ENCODE results near the gene TEX48. TPM values are rescaled to one million over a fixed set of nuclear protein-coding genes. Genes with fewer than 3 reads are reported as not detected.

The TEX48 gene
- total and polyA plus RNA-seq, 11 donors: not detected

DNA sequence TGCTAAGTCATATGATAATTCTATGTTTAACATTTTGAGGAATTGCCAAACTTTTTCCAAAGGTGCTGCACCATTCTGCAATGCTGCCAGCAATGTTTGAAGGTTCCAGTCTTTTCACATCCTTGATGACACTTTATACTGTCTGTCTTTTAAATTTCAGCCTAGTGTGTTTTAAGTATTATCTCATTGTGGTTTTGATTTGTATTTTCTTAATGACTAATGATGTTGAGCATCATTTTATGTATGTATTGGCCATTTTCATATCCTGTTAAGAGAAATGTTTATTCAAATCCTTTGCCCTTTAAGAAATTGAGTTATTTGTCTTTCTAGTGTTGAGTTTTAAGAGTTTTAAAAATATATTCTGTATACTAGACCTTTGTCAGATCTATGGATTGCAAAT lies 5.0 kb upstream of the TEX48 start:
- H3K4me3 ChIP-seq: no peak overlapping the region
- intact Hi-C loops (cut with DNase I): loop anchor here in 2 of 10 donors (10.0 kb wide), 2 partner anchors 218 to 838 kb away; no protein-coding TSS in a partner anchor
- no peak for ATAC-seq
- H3K9me3 ChIP-seq: no peaks in the 10 kb centered on the region
- TF ChIP-seq, protein P1, sequence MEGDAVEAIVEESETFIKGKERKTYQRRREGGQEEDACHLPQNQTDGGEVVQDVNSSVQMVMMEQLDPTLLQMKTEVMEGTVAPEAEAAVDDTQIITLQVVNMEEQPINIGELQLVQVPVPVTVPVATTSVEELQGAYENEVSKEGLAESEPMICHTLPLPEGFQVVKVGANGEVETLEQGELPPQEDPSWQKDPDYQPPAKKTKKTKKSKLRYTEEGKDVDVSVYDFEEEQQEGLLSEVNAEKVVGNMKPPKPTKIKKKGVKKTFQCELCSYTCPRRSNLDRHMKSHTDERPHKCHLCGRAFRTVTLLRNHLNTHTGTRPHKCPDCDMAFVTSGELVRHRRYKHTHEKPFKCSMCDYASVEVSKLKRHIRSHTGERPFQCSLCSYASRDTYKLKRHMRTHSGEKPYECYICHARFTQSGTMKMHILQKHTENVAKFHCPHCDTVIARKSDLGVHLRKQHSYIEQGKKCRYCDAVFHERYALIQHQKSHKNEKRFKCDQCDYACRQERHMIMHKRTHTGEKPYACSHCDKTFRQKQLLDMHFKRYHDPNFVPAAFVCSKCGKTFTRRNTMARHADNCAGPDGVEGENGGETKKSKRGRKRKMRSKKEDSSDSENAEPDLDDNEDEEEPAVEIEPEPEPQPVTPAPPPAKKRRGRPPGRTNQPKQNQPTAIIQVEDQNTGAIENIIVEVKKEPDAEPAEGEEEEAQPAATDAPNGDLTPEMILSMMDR (IDR thresholded peaks at IDR 0.05): no peak
- TF ChIP-seq POLR2A (IDR thresholded peaks at IDR 0.05): no peak
- H3K4me1 ChIP-seq: no peaks in the 10 kb centered on the region
- no peak for DNase-seq
- no peak overlapping the region for H3K27ac ChIP-seq
- no peaks in the 10 kb centered on the region for H3K36me3 ChIP-seq
- H3K27me3 ChIP-seq: peaks cover 0 to 3% (median 0%) of the 10 kb centered on the region in 9 donors

DNA sequence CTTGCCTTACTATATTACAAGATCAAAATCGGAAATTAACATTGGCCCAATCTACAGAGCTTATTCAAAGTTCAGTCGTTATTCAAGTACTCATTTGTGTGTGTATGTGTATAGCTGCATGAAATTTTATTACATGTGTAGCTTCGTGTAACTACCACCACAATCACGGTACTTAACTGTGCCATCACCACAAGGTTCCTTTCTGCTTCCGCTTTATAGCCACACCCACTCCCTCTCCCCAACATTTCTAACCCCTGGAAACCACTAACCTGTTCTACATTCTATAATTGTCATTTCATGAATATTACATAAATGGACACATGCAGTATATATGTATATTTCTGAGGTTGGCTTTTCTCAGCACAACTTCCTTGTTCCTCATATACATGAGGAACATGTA lies 4.0 kb upstream of the TEX48 start:
- ATAC-seq (no peak), DNase-seq (no peak)
- WGBS, 4 donors: 82 to 87% (median 83%) methylated on average over 5 of the region's 5 CpGs
- Histone ChIP-seq H3K4me1 (no peaks in the 10 kb centered on the region), H3K27me3 (peaks cover 0 to 5% (median 0%) of the 10 kb centered on the region in 9 donors), H3K4me3 (no peak overlapping the region), H3K36me3 (no peaks in the 10 kb centered on the region), H3K27ac (no peak overlapping the region), H3K9me3 (no peaks in the 10 kb centered on the region)
- TF ChIP-seq, protein P1 (IDR thresholded peaks at IDR 0.05): no peak
- TF ChIP-seq POLR2A (IDR thresholded peaks at IDR 0.05): no peak
- intact Hi-C loops (cut with DNase I): loop anchor here in 2 of 10 donors (10.0 kb wide), 2 partner anchors 219 to 839 kb away; no protein-coding TSS in a partner anchor

DNA sequence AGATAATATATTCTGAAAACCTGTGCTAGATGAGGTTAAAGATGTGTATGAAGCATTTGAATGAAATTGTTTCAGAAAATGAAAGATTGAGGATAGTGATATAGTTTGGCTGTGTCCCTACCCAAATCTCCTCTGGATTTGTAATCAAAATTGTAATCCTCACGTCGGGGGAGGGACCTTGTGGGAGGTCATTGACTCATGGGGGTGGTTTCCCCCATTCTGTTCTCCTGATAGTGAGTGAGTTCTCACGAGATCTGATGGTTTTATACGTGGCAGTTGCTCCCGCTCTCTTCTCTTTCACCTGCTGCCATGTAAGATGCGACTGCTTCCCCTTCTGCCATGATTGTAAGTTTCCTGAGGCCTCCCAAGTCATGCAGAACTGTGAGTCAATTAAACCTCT lies 2.0 kb upstream of the TEX48 start:
- WGBS, 4 donors: 65 to 78% (median 76%) methylated on average over 6 of the region's 6 CpGs
- DNase-seq (no peak), ATAC-seq (no peak)
- peaks cover 0 to 7% (median 0%) of the 10 kb centered on the region in 9 donors for H3K27me3 ChIP-seq
- H3K9me3 ChIP-seq: no peaks in the 10 kb centered on the region
- no peak for TF ChIP-seq POLR2A (IDR thresholded peaks at IDR 0.05)
- TF ChIP-seq, protein P1 (IDR thresholded peaks at IDR 0.05): no peak
- intact Hi-C loops (cut with DNase I): loop anchor here in 6 of 10 donors (5.0 to 10.0 kb wide), 5 partner anchors 221 to 841 kb away; no protein-coding TSS in a partner anchor
- H3K4me3 ChIP-seq: no peak overlapping the region
- H3K36me3 ChIP-seq: no peaks in the 10 kb centered on the region
- no peak overlapping the region for H3K27ac ChIP-seq
- H3K4me1 ChIP-seq: no peaks in the 10 kb centered on the region

DNA sequence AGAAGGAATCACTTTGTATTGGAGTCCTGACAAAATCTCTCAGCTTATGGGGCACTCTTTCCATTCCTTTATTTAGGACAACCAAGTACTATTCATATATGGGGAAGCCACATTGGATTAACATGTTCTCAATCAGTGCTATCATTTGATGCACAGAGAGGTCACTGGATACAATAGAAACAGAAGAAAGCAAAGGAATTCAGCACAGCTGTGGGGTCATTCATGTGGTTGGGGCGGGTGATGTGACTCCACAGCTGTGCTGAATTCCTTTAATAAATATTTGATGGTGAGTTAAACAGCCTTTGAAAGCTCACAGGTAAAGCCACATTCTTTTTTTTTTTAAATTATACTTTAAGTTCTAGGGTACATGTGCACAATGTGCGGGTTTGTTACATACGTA lies 854 bp upstream of the TEX48 start:
- intact Hi-C loops (cut with DNase I): loop anchor here in 6 of 10 donors (5.0 to 10.0 kb wide), 5 partner anchors 222 to 842 kb away; no protein-coding TSS in a partner anchor
- no peak overlapping the region for H3K4me3 ChIP-seq

More for the DNA sequence above, 854 bp upstream of the TEX48 start:
- WGBS, 4 donors: 84 to 89% (median 85%) methylated on average over 3 of the region's 3 CpGs
- DNase-seq: no peak
- Histone ChIP-seq H3K27me3 (peaks cover 0 to 10% (median 0%) of the 10 kb centered on the region in 9 donors), H3K9me3 (no peaks in the 10 kb centered on the region), H3K4me1 (no peaks in the 10 kb centered on the region), H3K36me3 (no peaks in the 10 kb centered on the region), H3K27ac (no peak overlapping the region)
- ATAC-seq: no peak
- TF ChIP-seq POLR2A (IDR thresholded peaks at IDR 0.05): no peak
- TF ChIP-seq, protein P1 (IDR thresholded peaks at IDR 0.05): no peak
